ENCODE results near the gene LRR1. TPM values are rescaled to one million over a fixed set of nuclear protein-coding genes. Genes with fewer than 3 reads are reported as not detected.

The LRR1 gene
- total and polyA plus RNA-seq, 2 of the 4 experiments (the other 2 are of a cell fraction) = 11.6 to 20.8 TPM

GRCh38 chr14:49589387-49589786 is 9.4 kb upstream of the LRR1 start:
- ATAC-seq (ENCODE audit: low read depth) = no peak
- no CpG with 5 or more reads among the region's 3 CpGs for WGBS, 2 experiments (ENCODE audit: extremely low coverage in 2 of 2, insufficient read length in 1 of 2)
- Histone ChIP-seq H3K18ac (ENCODE audit: low read depth, low read length) (no peak overlapping the region), H3K56ac (ENCODE audit: extremely low read depth, insufficient read depth, low read length) (no peak overlapping the region), H3K9me1 (ENCODE audit: insufficient read depth, low read length) (peaks cover under 1% of the 10 kb centered on the region; the same call in 1 of the 2 replicates), H2AK9ac (replicated peaks; ENCODE audit: low read depth, low read length, poor library complexity) (no peak overlapping the region), H3K4me3 (ENCODE audit: insufficient read depth, low read depth, low read length) (no peak overlapping the region), H3K9ac (ENCODE audit: low read depth, low read length) (no peak overlapping the region), H3K23ac (ENCODE audit: low read depth, low read length) (no peak overlapping the region), H4K20me1 (ENCODE audit: insufficient read depth, low read length) (peaks cover 17% of the 10 kb centered on the region), H2AK5ac (ENCODE audit: low read depth, low read length) (no peak overlapping the region), H2BK5ac (ENCODE audit: low read depth, low read length, poor library complexity, severe bottlenecking) (no peak overlapping the region), H3K4ac (ENCODE audit: low read depth, low read length) (no peak overlapping the region), H3K27me3 (ENCODE audit: control insufficient read depth, insufficient read depth, low read length) (no peaks in the 10 kb centered on the region), H3K27ac (ENCODE audit: insufficient read depth, low read length) (no peak overlapping the region), H3K9me3 (ENCODE audit: control insufficient read depth, insufficient read depth, low read length) (no peaks in the 10 kb centered on the region), H3K36me3 (ENCODE audit: control insufficient read depth, insufficient read depth, low read length) (peaks cover 2% of the 10 kb centered on the region), H3K14ac (replicated peaks; ENCODE audit: low read depth, low read length) (no peak overlapping the region), H2BK120ac (ENCODE audit: low read depth, low read length) (no peak overlapping the region), H2BK15ac (ENCODE audit: low read depth, low read length) (no peak overlapping the region), H4K8ac (ENCODE audit: low read depth in 2 of 2, low read length in 2 of 2) (no peak overlapping the region), H4K91ac (ENCODE audit: insufficient read depth, low read depth, low read length) (no peak overlapping the region), H2AFZ (replicated peaks; ENCODE audit: low read length, poor library complexity) (no peak overlapping the region), H4K5ac (ENCODE audit: low read depth, low read length) (no peak overlapping the region), H3K4me2 (ENCODE audit: low read depth, low read length) (no peak overlapping the region), H3K4me1 (ENCODE audit: control insufficient read depth, insufficient read depth, low read length) (peaks cover 3% of the 10 kb centered on the region), H2BK20ac (ENCODE audit: low read depth, low read length) (no peak overlapping the region), H3K79me1 (ENCODE audit: low read depth in 1 of 2, low read length in 2 of 2) (peaks cover 0 to 20% of the 10 kb centered on the region in 2 experiments; a peak in 2 of 4 replicates)
- intact Hi-C loops (cut with micrococcal nuclease) (no loop called here), dilution Hi-C loops (cut with HindIII; ENCODE audit: low sequenced_read_pairs, unreplicated experiment) (no loop called here), in situ Hi-C loops (cut with MboI; ENCODE audit: low sequenced_read_pairs) (no loop called here)
- ChIA-PET POLR2A (ENCODE audit: unreplicated experiment) (no interaction called here), CTCF (no interaction called here)
- TF ChIP-seq MAFK (IDR thresholded peaks at IDR 0.05; ENCODE audit: low read depth, low read length) (no peak), BHLHE40 (IDR thresholded peaks at IDR 0.05; ENCODE audit: low read depth, low read length) (no peak)
- DNase-seq = no peak
- no TSS peak for BruUV-seq (replicated peaks)
